Neuronal stem cell (in vitro differentiated cells): ENCODE data around the gene RASIP1.
"Not testable (repeated sequence)": the region's sequence is repeated elsewhere in the genome, so short reads cannot be mapped to it uniquely, and the experiment has no call there.

Source experiments
- DNase-seq: peaks from one replicate; pipeline ENCODE4 v3.0.0-alpha.2; 2013; ENCODE audit warnings: low spot score
- H2AFZ ChIP-seq: one replicate; pipeline ENCODE4 v1.6.1; 2013; ENCODE audit warnings: mild to moderate bottlenecking, low read length, inconsistent platforms
- H2AK5ac ChIP-seq: 2 replicates; pipeline ENCODE4 v1.6.1; 2013; ENCODE audit warnings: low read depth, mild to moderate bottlenecking, inconsistent platforms, low read length, moderate library complexity, mixed read lengths
- H2BK120ac ChIP-seq: 2 replicates; pipeline ENCODE4 v1.6.1; 2013; ENCODE audit warnings: low read depth, mild to moderate bottlenecking, inconsistent platforms, low read length, moderate library complexity, mixed read lengths
- H2BK12ac ChIP-seq: one replicate; pipeline ENCODE4 v1.6.1; 2013; ENCODE audit warnings: low read length, inconsistent platforms
- H2BK15ac ChIP-seq: 2 replicates; pipeline ENCODE4 v1.6.1; 2013; ENCODE audit warnings: mild to moderate bottlenecking, low read length, inconsistent platforms, mixed read lengths
- H2BK5ac ChIP-seq: one replicate; pipeline ENCODE4 v1.6.1; 2013; ENCODE audit warnings: inconsistent platforms, mild to moderate bottlenecking, low read length, moderate library complexity
- H3K14ac ChIP-seq: one replicate; pipeline ENCODE4 v1.6.1; 2013; ENCODE audit warnings: low read length, inconsistent platforms
- H3K18ac ChIP-seq: 2 replicates; pipeline ENCODE4 v1.6.1; 2013; ENCODE audit warnings: low read length, inconsistent platforms
- H3K23ac ChIP-seq: 2 replicates; pipeline ENCODE4 v1.6.1; 2013; ENCODE audit warnings: low read depth, mild to moderate bottlenecking, mixed read lengths, low read length, inconsistent platforms; ENCODE audit not compliant: poor library complexity
- H3K27ac ChIP-seq: replicated peaks from 3 replicates; pipeline ENCODE4 v1.5.1; 2013; ENCODE audit warnings: low read length, inconsistent platforms
- H3K27me3 ChIP-seq, 3 experiments: 2 replicates each; pipeline ENCODE4 v1.6.1; 2013; ENCODE audit warnings: low read length in 3 of 3, mild to moderate bottlenecking in 2 of 3, inconsistent platforms in 1 of 3, low read depth in 1 of 3, mixed read lengths in 1 of 3, moderate library complexity in 1 of 3; ENCODE audit not compliant: control insufficient read depth in 3 of 3, insufficient read depth in 3 of 3
- H3K36me3 ChIP-seq, 2 donors: replicated peaks in 1 of 2; 2 replicates each; pipeline ENCODE4 v1.6.1; 2013; ENCODE audit warnings: low read length in 2 of 2; ENCODE audit not compliant: control insufficient read depth in 2 of 2, insufficient read depth in 2 of 2
- H3K4ac ChIP-seq: 2 replicates; pipeline ENCODE4 v1.6.1; 2013; ENCODE audit warnings: inconsistent platforms, mild to moderate bottlenecking, low read length, moderate library complexity
- H3K4me1 ChIP-seq, 2 donors: 1 replicate in 1 of 2; 2 replicates in 1 of 2; pipeline ENCODE4 v1.6.1; 2013; ENCODE audit warnings: low read length in 2 of 2, low read depth in 1 of 2; ENCODE audit not compliant: control insufficient read depth in 2 of 2, insufficient read depth in 1 of 2
- H3K4me2 ChIP-seq: one replicate; pipeline ENCODE4 v1.6.1; 2013; ENCODE audit warnings: mild to moderate bottlenecking, low read length, inconsistent platforms; ENCODE audit not compliant: insufficient read depth, poor library complexity, severe bottlenecking
- H3K4me3 ChIP-seq, 2 donors: 2 replicates each; pipeline ENCODE4 v1.5.1; 2013; ENCODE audit warnings: low read length in 2 of 2, mild to moderate bottlenecking in 2 of 2, inconsistent platforms in 1 of 2, moderate library complexity in 1 of 2
- H3K79me1 ChIP-seq: one replicate; pipeline ENCODE4 v1.6.1; 2013; ENCODE audit warnings: low read depth, mild to moderate bottlenecking, inconsistent platforms, low read length, moderate library complexity
- H3K9ac ChIP-seq: one replicate; pipeline ENCODE4 v1.6.1; 2013; ENCODE audit warnings: mild to moderate bottlenecking, low read depth, low read length, inconsistent platforms; ENCODE audit not compliant: poor library complexity
- H3K9me3 ChIP-seq, 2 donors: replicated peaks in 1 of 2; 2 replicates each; pipeline versions ENCODE3 to v1.6.1; 2013; ENCODE audit warnings: low read length in 2 of 2, mild to moderate bottlenecking in 2 of 2, inconsistent platforms in 1 of 2, low read depth in 1 of 2, mixed read lengths in 1 of 2, moderate library complexity in 1 of 2; ENCODE audit not compliant: control insufficient read depth in 2 of 2, insufficient read depth in 1 of 2
- H4K8ac ChIP-seq: one replicate; pipeline ENCODE4 v1.6.1; 2013; ENCODE audit warnings: low read depth, mild to moderate bottlenecking, inconsistent platforms, low read length, moderate library complexity
- H4K91ac ChIP-seq: one replicate; pipeline ENCODE4 v1.6.1; 2013; ENCODE audit warnings: low read length, low read depth, mild to moderate bottlenecking, inconsistent platforms; ENCODE audit not compliant: poor library complexity
- WGBS, 2 donors: extraction: QIAGEN DNeasy Blood & Tissue Kit; methylation state at CpG; one replicate each; pipeline ENCODE4 v1.1.7; 2013; ENCODE audit warnings: missing lambda C conversion rate in 2 of 2, mixed read lengths in 1 of 2; ENCODE audit not compliant: insufficient read length in 2 of 2, insufficient replicate concordance in 1 of 2; ENCODE audit errors: extremely low coverage in 2 of 2; 5-methylcytosine and 5-hydroxymethylcytosine counted together

Gene RASIP1

DNA sequence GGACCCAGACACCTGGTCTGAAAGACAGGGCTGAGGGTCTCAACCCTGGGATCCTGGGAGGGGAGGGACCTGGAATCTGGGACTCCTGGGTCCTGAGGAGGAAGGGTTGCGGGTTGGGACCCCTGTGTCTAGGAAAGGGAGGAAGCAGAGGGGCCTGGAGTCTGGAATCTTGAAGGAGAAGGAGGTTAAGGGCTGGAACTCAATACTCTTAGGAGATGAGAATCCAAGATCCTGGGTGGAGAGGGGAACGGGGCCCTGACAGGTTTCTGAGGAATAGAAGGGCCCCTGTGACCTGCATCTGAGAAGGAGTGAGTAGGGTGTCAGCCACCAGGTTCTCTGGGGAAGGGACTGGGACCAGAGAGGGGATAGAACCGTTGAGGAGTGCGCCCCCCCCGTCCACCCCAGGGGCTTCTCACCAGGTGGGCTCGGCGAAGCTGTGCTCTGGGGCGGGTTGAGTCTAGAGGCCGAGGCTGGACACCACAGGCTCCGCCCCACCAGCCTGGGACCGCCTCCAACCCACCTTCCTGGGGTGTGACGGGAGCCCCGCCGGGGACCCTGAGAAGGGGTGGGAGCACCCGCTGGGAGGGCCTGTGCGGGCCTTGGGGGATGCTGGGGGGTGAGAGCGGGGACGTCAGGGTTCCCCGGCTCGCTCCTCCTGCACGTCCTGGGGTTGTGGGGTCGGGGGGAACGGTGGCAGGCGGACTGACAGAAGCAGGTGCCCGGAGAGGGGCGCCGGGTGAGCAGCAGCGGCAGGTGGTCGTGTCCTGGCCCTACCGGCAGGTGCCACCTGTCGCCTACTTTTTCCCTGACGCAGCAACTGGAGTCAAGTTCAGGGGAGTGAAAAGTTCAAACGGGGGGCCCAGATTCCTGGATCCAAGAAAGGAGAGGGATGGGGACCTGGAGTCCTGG is 20.9 kb downstream of the RASIP1 start, which contains the start of gene MAMSTR:
Gene MAMSTR, minus strand, starts transcription at position 463 of the 909 bp plus-strand sequence. CDS start 694 bp downstream, outside the sequence.
- H2BK15ac ChIP-seq = peak within 1 kb of the TSS; percentile 76
- peak within 1 kb of the TSS; percentile 93 for H2AFZ ChIP-seq
- peaks cover 28 to 31% of the 10 kb centered on the region in 2 donors for H3K4me1 ChIP-seq
- H3K36me3 ChIP-seq = no peaks in the 10 kb centered on the region
- H3K4me2 ChIP-seq = no peak within 1 kb of the TSS
- no peak within 1 kb of the TSS for H2BK12ac ChIP-seq
- no peaks in the 10 kb centered on the region for H3K9me3 ChIP-seq
- DNase-seq = no peak
- H3K4me3 ChIP-seq = peak within 1 kb of the TSS in 1 of 2 donors; percentile 68
- WGBS, 2 donors = no CpG with 5 or more reads among the region's 33 CpGs
- no peak within 1 kb of the TSS for H4K91ac ChIP-seq
- H3K9ac ChIP-seq = no peak within 1 kb of the TSS
- no peak within 1 kb of the TSS for H4K8ac ChIP-seq
- no peak within 1 kb of the TSS for H3K27ac ChIP-seq
- peak within 1 kb of the TSS; percentile 67 for H3K18ac ChIP-seq
- no peak within 1 kb of the TSS for H3K4ac ChIP-seq
- no peaks in the 10 kb centered on the region for H3K79me1 ChIP-seq
- H3K23ac ChIP-seq = peak within 1 kb of the TSS; percentile 29
- peak within 1 kb of the TSS; percentile 98 for H2AK5ac ChIP-seq
- H3K27me3 ChIP-seq = no peaks in the 10 kb centered on the region
- H3K14ac ChIP-seq = peak within 1 kb of the TSS; percentile 11
- peak within 1 kb of the TSS; percentile 79 for H2BK5ac ChIP-seq
- H2BK120ac ChIP-seq = no peak within 1 kb of the TSS

GRCh38 chr19:48718711-48719231 is 21.6 kb downstream of the RASIP1 start:
- H3K79me1 ChIP-seq = no peaks in the 10 kb centered on the region
- H2BK5ac ChIP-seq = peak overlapping the region; percentile 30
- WGBS, 2 donors = no CpG with 5 or more reads among the region's 15 CpGs
- H2BK120ac ChIP-seq = no peak overlapping the region
- peaks cover 27 to 32% of the 10 kb centered on the region in 2 donors for H3K4me1 ChIP-seq
- no peaks in the 10 kb centered on the region for H3K27me3 ChIP-seq
- H4K91ac ChIP-seq = no peak overlapping the region
- no peak overlapping the region for H4K8ac ChIP-seq
- peak overlapping the region; percentile 61 for H2AFZ ChIP-seq
- no peaks in the 10 kb centered on the region for H3K36me3 ChIP-seq
- H2BK15ac ChIP-seq = peak overlapping the region; percentile 28
- H3K23ac ChIP-seq = no peak overlapping the region
- no peak overlapping the region for H3K9ac ChIP-seq
- no peak overlapping the region for H3K14ac ChIP-seq
- H2BK12ac ChIP-seq = no peak overlapping the region
- peak overlapping the region; percentile 67 for H3K18ac ChIP-seq
- no peak for DNase-seq
- H3K4me3 ChIP-seq = no peak overlapping the region
- no peaks in the 10 kb centered on the region for H3K9me3 ChIP-seq
- no peak overlapping the region for H3K4ac ChIP-seq
- peak overlapping the region; percentile 42 for H2AK5ac ChIP-seq
- H3K4me2 ChIP-seq = no peak overlapping the region
- no peak overlapping the region for H3K27ac ChIP-seq

DNA sequence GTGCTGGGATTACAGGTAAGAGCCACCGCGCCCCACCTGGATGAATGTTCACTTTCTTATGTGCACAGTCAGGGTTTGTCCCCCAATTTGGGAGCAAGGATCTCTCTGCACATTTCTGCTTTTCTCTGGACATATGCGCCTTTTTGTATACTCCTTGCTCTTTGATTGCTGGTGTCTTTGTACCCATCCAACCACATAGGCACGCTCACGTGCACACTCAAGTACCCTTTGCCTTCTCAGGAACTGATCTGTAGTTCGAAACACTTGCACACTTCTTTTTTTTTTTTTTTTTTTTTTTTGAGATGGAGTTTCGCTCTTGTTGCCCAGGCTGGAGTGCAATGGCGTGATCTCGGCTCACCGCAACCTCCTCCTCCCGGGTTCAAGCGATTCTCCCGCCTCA is 22.3 kb downstream of the RASIP1 start:
- H3K4me2 ChIP-seq, H2BK120ac ChIP-seq, H3K36me3 ChIP-seq, H3K23ac ChIP-seq, DNase-seq, H2BK5ac ChIP-seq, H4K91ac ChIP-seq, H3K27me3 ChIP-seq, H4K8ac ChIP-seq, H2AK5ac ChIP-seq, H2AFZ ChIP-seq, H3K9me3 ChIP-seq, H3K79me1 ChIP-seq, H2BK12ac ChIP-seq, H3K4me3 ChIP-seq, H2BK15ac ChIP-seq, H3K18ac ChIP-seq, H3K14ac ChIP-seq, H3K27ac ChIP-seq, H3K9ac ChIP-seq, H3K4ac ChIP-seq: not testable (repeated sequence)
- peaks cover 27 to 33% of the 10 kb centered on the region in 2 donors for H3K4me1 ChIP-seq
- no CpG with 5 or more reads among the region's 13 CpGs for WGBS, 2 donors
